Adrenal gland (tissue), 5 donors: Measurements from ENCODE around the gene ALDH3B2.

Experiments used
- CTCF ChIP-seq, 6 experiments: fragments of 450-650 bp in 4 of 6; fragments of 200-600 bp in 2 of 6; sonication (generic) in 1 of 6; IDR thresholded peaks; 1 replicate in 5 of 6; 2 replicates in 1 of 6; pipeline versions ENCODE4 v1.5.1 to v1.8.0; 2016 to 2021; ENCODE audit warnings: antibody characterized with exemption in 6 of 6, mild to moderate bottlenecking in 2 of 6, moderate library complexity in 1 of 6
- POLR2A ChIP-seq, 2 donors: fragments of 450-650 bp; IDR thresholded peaks; one replicate each; pipeline ENCODE4 v1.6.1; 2017; ENCODE audit warnings: antibody characterized with exemption in 2 of 2, mild to moderate bottlenecking in 2 of 2, moderate library complexity in 1 of 2
- donor health status: DM: no; HTN: no; CAD: no.

GRCh38 chr11:67673902-67674301 lies 521 bp downstream of the ALDH3B2 start:
- no peak for TF ChIP-seq POLR2A (IDR thresholded peaks at IDR 0.05)
- no peak for TF ChIP-seq CTCF (IDR thresholded peaks at IDR 0.05)
